SK-N-SH treated with all-trans-retinoic acid at 6 μM for 48 hours (cell line): ENCODE data around the gene C21orf58.
A peak's percentile ranks its signal among the peaks of the same experiment; 100 is the strongest.

Source experiments
- ATAC-seq: fragments of 200-7000 bp; cut with Tn5 transposase; 3 replicates; pipeline ENCODE4 v1.9.1; 2020; ENCODE audit warnings: mild to moderate bottlenecking, moderate library complexity
- ARNTL ChIP-seq: fragments of 450-650 bp; formaldehyde crosslinking; IDR thresholded peaks from 2 replicates; pipeline ENCODE4 v1.5.0; 2020; ENCODE audit warnings: low read depth, mild to moderate bottlenecking, moderate library complexity, borderline replicate concordance
- BACH2 ChIP-seq: fragments of 250-450 bp; sonication (Bioruptor Pico); IDR thresholded peaks from 2 replicates; pipeline ENCODE4 v1.9.0; 2021; ENCODE audit warnings: mild to moderate bottlenecking, borderline replicate concordance
- CSDC2 ChIP-seq: fragments of 250-450 bp; sonication (Bioruptor Pico); IDR thresholded peaks from 2 replicates; pipeline ENCODE4 v1.5.0; 2020; ENCODE audit warnings: mild to moderate bottlenecking, moderate library complexity
- ESRRG ChIP-seq: fragments of 250-450 bp; sonication (Bioruptor Pico); IDR thresholded peaks from 2 replicates; pipeline ENCODE4 v1.6.1; 2021; ENCODE audit warnings: mild to moderate bottlenecking
- GLIS3 ChIP-seq: fragments of 250-450 bp; sonication (Bioruptor Pico); IDR thresholded peaks from 2 replicates; pipeline ENCODE4 v1.5.0; 2020; ENCODE audit warnings: mild to moderate bottlenecking, moderate library complexity
- ISL1 ChIP-seq: fragments of 250-450 bp; sonication (Bioruptor Pico); IDR thresholded peaks from 2 replicates; pipeline ENCODE4 v2.1.2; 2022; ENCODE audit warnings: mild to moderate bottlenecking, moderate library complexity
- OSR1 ChIP-seq: fragments of 250-450 bp; sonication (Bioruptor Pico); IDR thresholded peaks from 2 replicates; pipeline ENCODE4 v1.8.0; 2022; ENCODE audit warnings: moderate library complexity, mild to moderate bottlenecking, inconsistent platforms
- PPARA ChIP-seq: fragments of 250-450 bp; sonication (Bioruptor Pico); IDR thresholded peaks from 2 replicates; pipeline ENCODE4 v1.5.0; 2020; ENCODE audit warnings: mild to moderate bottlenecking, borderline replicate concordance
- RARB ChIP-seq: fragments of 250-450 bp; sonication (Bioruptor Pico); IDR thresholded peaks from 2 replicates; pipeline ENCODE4 v1.8.0; 2021; ENCODE audit warnings: mild to moderate bottlenecking, moderate library complexity
- SNAI2 ChIP-seq: fragments of 250-450 bp; sonication (Bioruptor Pico); IDR thresholded peaks from 2 replicates; pipeline ENCODE4 v1.5.0; 2020; ENCODE audit warnings: mild to moderate bottlenecking, moderate library complexity
- TCF4 ChIP-seq: fragments of 250-450 bp; sonication (Bioruptor Pico); IDR thresholded peaks from 2 replicates; pipeline ENCODE4 v1.8.0; 2021; ENCODE audit warnings: mild to moderate bottlenecking, moderate library complexity, borderline replicate concordance
- TOX ChIP-seq: fragments of 250-450 bp; sonication (Bioruptor Pico); IDR thresholded peaks from 2 replicates; pipeline ENCODE4 v1.8.0; 2021; ENCODE audit warnings: mild to moderate bottlenecking, moderate library complexity, borderline replicate concordance
- ZC3H10 ChIP-seq: fragments of 250-450 bp; sonication (Bioruptor Pico); IDR thresholded peaks from 2 replicates; pipeline ENCODE4 v1.5.1; 2021; ENCODE audit warnings: mild to moderate bottlenecking, moderate library complexity
- ZFP3 ChIP-seq: fragments of 250-450 bp; sonication (Bioruptor Pico); IDR thresholded peaks from 2 replicates; pipeline ENCODE4 v1.5.0; 2020; ENCODE audit warnings: mild to moderate bottlenecking, moderate library complexity
- ZFP30 ChIP-seq: fragments of 450-650 bp; formaldehyde crosslinking; IDR thresholded peaks from 2 replicates; pipeline ENCODE4 v1.5.0; 2022; ENCODE audit warnings: mild to moderate bottlenecking, moderate library complexity
- ZNF565 ChIP-seq: fragments of 450-650 bp; formaldehyde crosslinking; conservative IDR thresholded peaks from 2 replicates; pipeline ENCODE4 v1.5.0; 2020; ENCODE audit warnings: low read depth, mild to moderate bottlenecking, moderate library complexity
- ZNF70 ChIP-seq: fragments of 450-650 bp; formaldehyde crosslinking; IDR thresholded peaks from 2 replicates; pipeline ENCODE4 v1.5.0; 2020; ENCODE audit warnings: mild to moderate bottlenecking, moderate library complexity
- ZNF8 ChIP-seq: fragments of 450-650 bp; formaldehyde crosslinking; IDR thresholded peaks from 2 replicates; pipeline ENCODE4 v1.5.0; 2020; ENCODE audit warnings: mild to moderate bottlenecking, moderate library complexity
- TF ChIP-seq, protein P1 (sequence below): fragments of 250-450 bp; sonication (Bioruptor Pico); IDR thresholded peaks from 2 replicates; pipeline ENCODE4 v1.5.1; 2020; ENCODE audit warnings: low read depth, mild to moderate bottlenecking, moderate library complexity
- TF ChIP-seq, protein P2 (sequence below): fragments of 250-450 bp; sonication (Bioruptor Pico); IDR thresholded peaks from 2 replicates; pipeline ENCODE4 v1.5.0; 2020; ENCODE audit warnings: mild to moderate bottlenecking, moderate library complexity
- TF ChIP-seq, protein P3 (sequence below): fragments of 250-450 bp; sonication (Bioruptor Pico); IDR thresholded peaks from 2 replicates; pipeline ENCODE4 v1.5.1; 2021; ENCODE audit warnings: mild to moderate bottlenecking, moderate library complexity
- TF ChIP-seq, protein P4 (sequence below): fragments of 250-450 bp; sonication (Bioruptor Pico); IDR thresholded peaks from 2 replicates; pipeline ENCODE4 v1.8.0; 2020; ENCODE audit warnings: mild to moderate bottlenecking, moderate library complexity, borderline replicate concordance

C21orf58 gene

DNA sequence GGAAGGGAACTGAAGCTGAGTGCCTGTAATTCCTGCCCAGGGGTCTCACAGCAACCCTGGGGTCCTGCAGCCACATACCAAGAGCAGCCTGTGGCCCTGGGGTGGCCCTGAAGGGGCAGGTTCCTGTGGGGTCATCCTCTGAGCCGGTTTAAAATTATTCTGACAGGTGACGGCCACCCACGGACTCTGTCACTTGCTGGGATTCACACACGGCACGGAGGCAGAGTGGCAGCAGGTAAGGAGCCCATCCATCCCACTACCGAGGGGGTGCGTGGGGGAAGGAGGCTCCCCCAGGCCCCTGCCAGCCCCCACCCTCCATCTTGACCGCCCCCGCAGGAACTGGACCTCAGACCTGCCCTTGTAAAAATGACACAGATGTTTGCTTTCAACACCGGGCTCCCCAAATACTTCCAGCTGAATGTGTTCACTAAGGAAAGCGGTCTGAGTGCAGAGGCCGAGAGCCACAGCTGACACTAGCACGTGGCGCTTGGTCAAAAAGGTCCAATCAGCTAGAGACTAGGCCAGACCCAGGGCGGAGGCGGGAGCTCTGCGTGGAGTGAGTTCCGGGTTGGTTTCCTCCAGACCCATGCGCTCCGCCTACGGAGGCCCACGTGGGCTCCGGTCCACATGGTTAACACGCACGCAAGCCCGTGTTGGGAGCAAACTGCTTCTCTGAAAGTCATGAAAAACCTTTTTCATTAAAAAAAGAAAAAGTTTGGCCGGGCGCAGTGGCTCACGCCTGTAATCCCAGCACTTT, 27.5 kb downstream of the C21orf58 start:
- ATAC-seq = no peak
- TF ChIP-seq TOX (no peak), ARNTL (CRISPR knock-in tag) (no peak), ZNF8 (CRISPR knock-in tag) (no peak), ZNF70 (no peak), CSDC2 (CRISPR knock-in tag) (no peak), BACH2 (CRISPR knock-in tag) (no peak), GLIS3 (CRISPR knock-in tag) (no peak), PPARA (CRISPR knock-in tag) (no peak), RARB (CRISPR knock-in tag) (no peak)
- TF ChIP-seq, protein P1, sequence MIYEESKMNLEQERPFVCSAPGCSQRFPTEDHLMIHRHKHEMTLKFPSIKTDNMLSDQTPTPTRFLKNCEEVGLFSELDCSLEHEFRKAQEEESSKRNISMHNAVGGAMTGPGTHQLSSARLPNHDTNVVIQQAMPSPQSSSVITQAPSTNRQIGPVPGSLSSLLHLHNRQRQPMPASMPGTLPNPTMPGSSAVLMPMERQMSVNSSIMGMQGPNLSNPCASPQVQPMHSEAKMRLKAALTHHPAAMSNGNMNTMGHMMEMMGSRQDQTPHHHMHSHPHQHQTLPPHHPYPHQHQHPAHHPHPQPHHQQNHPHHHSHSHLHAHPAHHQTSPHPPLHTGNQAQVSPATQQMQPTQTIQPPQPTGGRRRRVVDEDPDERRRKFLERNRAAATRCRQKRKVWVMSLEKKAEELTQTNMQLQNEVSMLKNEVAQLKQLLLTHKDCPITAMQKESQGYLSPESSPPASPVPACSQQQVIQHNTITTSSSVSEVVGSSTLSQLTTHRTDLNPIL (CRISPR knock-in tag) = no peak

DNA sequence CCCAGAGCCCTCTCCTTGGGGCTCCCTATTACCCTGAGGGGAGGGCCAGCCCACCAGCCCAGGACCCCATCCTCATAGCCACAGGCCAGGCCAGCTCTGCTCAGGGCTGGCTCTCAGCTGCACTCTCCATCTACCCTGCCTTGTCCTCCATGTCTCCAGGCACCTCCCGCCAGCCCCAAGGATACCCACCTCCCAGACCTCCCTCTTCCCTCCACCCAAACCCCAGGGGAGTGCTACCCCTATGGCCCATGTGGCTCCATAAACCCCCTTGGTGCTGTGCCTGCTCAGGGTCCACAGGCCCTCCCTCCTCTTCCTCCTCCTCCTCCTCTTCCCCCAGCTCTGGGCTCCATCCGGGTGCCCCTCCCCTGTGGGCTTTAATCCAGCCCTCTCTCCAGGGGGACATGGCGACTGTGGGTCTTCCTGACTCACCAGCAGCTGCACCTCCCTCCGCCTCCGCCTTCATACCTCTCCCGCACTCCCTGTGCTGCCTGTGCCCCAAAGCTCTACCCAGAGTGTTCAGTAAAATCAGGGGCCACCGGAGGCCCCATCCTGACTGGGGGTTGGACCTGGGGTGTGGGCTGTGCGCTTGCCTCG, 28.4 kb downstream of the C21orf58 start:
- ATAC-seq = peak; percentile 61
- TF ChIP-seq TOX (no peak), TCF4 (no peak), ZFP3 (no peak), ZC3H10 (no peak), ZNF565 (CRISPR knock-in tag) (no peak), GLIS3 (CRISPR knock-in tag) (no peak), RARB (CRISPR knock-in tag) (no peak), ESRRG (CRISPR knock-in tag) (no peak)
- TF ChIP-seq, protein P2, sequence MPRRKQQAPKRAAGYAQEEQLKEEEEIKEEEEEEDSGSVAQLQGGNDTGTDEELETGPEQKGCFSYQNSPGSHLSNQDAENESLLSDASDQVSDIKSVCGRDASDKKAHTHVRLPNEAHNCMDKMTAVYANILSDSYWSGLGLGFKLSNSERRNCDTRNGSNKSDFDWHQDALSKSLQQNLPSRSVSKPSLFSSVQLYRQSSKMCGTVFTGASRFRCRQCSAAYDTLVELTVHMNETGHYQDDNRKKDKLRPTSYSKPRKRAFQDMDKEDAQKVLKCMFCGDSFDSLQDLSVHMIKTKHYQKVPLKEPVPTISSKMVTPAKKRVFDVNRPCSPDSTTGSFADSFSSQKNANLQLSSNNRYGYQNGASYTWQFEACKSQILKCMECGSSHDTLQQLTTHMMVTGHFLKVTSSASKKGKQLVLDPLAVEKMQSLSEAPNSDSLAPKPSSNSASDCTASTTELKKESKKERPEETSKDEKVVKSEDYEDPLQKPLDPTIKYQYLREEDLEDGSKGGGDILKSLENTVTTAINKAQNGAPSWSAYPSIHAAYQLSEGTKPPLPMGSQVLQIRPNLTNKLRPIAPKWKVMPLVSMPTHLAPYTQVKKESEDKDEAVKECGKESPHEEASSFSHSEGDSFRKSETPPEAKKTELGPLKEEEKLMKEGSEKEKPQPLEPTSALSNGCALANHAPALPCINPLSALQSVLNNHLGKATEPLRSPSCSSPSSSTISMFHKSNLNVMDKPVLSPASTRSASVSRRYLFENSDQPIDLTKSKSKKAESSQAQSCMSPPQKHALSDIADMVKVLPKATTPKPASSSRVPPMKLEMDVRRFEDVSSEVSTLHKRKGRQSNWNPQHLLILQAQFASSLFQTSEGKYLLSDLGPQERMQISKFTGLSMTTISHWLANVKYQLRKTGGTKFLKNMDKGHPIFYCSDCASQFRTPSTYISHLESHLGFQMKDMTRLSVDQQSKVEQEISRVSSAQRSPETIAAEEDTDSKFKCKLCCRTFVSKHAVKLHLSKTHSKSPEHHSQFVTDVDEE (CRISPR knock-in tag) = no peak
- TF ChIP-seq, protein P1 (CRISPR knock-in tag) = no peak
- TF ChIP-seq, protein P3, sequence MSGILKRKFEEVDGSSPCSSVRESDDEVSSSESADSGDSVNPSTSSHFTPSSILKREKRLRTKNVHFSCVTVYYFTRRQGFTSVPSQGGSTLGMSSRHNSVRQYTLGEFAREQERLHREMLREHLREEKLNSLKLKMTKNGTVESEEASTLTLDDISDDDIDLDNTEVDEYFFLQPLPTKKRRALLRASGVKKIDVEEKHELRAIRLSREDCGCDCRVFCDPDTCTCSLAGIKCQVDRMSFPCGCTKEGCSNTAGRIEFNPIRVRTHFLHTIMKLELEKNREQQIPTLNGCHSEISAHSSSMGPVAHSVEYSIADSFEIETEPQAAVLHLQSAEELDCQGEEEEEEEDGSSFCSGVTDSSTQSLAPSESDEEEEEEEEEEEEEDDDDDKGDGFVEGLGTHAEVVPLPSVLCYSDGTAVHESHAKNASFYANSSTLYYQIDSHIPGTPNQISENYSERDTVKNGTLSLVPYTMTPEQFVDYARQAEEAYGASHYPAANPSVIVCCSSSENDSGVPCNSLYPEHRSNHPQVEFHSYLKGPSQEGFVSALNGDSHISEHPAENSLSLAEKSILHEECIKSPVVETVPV (CRISPR knock-in tag) = no peak

DNA sequence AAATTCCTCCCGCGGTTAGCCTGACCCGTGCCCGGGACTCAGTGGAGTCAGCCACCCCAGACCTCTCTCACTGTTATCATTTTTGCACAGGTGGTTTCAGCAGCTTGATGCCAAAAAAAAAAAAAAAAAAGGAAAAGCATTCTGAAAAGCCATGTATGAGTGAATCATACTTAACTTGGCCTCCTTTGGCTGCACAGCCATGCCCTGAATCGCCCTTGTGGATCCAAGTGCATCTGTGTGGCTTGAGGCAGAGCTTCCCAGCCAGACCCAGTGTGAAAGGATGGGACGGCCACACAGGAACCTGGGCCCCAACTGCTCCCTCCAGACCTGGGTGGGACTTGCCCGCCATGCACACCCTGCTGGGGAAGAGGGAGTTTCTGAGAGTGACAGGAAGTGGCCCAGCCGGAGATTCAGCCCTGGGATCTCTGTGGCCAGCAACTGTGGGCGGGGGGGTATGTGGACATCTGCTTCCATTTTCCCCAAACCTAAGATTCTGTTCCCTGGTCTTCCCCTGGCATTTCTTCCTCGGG, 29.0 kb downstream of the C21orf58 start:
- ATAC-seq = peak; percentile 73
- TF ChIP-seq ZFP30 (no peak), ESRRG (CRISPR knock-in tag) (no peak), ARNTL (CRISPR knock-in tag) (no peak), CSDC2 (CRISPR knock-in tag) (no peak), OSR1 (CRISPR knock-in tag) (no peak), ZNF70 (no peak), SNAI2 (CRISPR knock-in tag) (no peak), ISL1 (CRISPR knock-in tag) (no peak), GLIS3 (CRISPR knock-in tag) (no peak), ZC3H10 (no peak), TOX (no peak), ZNF8 (CRISPR knock-in tag) (no peak), ZNF565 (CRISPR knock-in tag) (no peak), TCF4 (no peak), PPARA (CRISPR knock-in tag) (no peak), BACH2 (CRISPR knock-in tag) (no peak)
- TF ChIP-seq, protein P4, sequence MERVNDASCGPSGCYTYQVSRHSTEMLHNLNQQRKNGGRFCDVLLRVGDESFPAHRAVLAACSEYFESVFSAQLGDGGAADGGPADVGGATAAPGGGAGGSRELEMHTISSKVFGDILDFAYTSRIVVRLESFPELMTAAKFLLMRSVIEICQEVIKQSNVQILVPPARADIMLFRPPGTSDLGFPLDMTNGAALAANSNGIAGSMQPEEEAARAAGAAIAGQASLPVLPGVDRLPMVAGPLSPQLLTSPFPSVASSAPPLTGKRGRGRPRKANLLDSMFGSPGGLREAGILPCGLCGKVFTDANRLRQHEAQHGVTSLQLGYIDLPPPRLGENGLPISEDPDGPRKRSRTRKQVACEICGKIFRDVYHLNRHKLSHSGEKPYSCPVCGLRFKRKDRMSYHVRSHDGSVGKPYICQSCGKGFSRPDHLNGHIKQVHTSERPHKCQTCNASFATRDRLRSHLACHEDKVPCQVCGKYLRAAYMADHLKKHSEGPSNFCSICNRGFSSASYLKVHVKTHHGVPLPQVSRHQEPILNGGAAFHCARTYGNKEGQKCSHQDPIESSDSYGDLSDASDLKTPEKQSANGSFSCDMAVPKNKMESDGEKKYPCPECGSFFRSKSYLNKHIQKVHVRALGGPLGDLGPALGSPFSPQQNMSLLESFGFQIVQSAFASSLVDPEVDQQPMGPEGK = no peak
- TF ChIP-seq, protein P3 (CRISPR knock-in tag) = no peak
- TF ChIP-seq, protein P1 (CRISPR knock-in tag) = no peak
- TF ChIP-seq, all 23 proteins: peak for 0
